Stimulated activated CD4-positive, alpha-beta T cell treated with anti-CD3 and anti-CD28 coated beads, Interleukin-1b, Interleukin-23, amount 100 ng/mL, for 4 hours (primary cell): ENCODE measurements around the gene SLC9A9.
"Not testable (repeated sequence)": the region's sequence is repeated elsewhere in the genome, so short reads cannot be mapped to it uniquely, and the experiment has no call there.

ENCODE experiments used
- DNase-seq, 2 donors: peaks; one replicate each; pipeline ENCODE4 v3.0.0-alpha.2; 2020; ENCODE audit warnings: low read depth in 2 of 2

Gene SLC9A9

DNA sequence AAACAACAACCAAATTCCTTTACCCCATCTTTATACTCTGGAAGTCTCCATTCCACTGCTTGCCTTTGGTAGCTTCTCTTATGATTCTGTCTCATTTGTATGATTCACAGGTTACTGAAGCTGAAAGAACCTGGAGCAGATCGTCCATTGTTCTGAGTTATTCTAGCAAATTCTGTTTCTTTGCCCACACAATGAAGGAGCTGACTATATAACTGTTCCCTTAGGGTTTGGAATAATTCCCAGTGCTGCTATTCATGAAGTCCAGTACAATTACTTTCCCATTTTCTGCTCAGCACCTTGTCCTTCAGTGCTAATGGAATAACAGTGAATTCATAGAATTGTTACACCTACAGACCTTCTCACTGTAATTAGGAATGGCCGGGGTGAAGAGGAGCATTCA is 560.9 kb downstream of the SLC9A9 start:
- DNase-seq, result no peak

DNA sequence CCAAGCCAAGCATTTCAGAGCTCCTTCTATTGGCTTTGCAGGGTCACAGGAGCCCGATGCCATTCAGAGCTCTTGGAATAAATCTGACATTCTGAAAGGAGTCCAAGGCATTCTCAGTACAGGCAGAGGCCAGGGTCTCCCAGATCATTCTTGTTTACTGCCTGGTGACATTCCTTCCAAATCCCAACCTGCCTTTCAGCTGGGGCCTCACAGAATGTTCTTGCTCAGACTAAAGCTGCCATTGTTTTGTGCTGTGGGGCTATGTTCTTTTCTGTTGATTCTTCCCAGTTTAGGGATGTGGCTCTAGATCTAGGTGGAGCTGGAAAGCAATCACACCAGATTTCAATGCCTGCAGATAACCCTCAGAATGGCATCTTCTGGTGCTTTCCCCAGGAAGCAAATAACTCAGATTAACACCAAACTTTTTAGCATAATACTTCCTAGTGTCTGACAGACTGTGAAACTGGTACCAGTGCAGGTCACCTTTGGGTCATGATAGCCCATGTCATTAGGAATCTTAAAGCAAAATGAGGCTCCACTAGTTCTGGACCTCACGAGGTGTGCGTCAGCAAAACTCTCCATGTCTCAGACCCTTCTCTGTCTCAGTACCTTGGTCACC is 561.8 kb downstream of the SLC9A9 start:
- no peak for DNase-seq

DNA sequence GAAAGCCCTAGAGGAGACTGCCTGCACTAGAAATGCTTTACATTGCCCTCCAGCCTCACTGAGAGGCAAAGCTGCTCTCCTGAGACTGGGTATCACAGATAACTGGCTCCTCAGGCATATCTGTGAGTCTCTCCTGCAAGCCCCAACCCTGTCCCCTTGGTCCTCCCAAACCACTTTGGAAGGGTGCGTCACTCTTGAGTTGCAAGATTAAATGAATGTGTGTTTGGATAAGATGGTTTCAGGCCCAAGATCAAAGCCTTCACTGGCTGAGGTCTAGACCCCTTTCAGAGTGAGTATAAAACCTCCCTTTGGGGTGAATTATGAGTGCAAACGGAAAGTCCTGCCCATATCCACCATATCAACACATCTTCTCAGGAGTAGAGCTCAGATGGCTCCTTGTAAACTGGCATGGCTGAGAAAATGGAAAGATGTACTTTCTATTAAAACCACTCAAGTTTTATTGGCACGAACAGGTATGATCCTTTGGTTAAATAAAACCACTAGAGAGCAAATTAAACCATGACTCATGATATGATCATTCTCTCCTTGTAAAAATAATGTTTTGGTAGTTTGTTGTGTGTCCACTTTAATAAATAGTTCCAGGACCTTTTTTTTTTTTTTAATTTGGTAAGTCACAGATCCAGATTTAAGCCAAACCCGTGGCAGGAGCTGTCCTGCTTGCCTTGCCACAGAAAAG is 564.7 kb downstream of the SLC9A9 start:
- no peak for DNase-seq

DNA sequence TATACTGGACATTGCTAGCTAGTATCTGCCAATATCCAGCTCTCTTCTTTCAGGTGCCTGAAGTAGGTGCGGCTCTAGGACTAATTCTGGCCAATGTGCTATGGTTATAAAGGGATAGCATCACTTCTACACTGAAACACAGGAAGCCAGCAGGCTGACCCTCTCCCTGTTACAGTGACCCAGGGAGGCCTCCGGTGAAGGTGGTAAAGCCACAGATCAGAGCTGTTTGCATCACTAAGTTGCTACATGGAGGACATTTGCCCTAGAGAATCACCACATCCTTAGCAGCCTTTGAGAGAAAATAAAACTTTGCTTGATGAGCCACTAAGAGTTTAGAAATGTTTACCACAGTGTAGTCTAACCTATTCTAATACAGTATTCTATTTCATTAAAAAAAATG is 567.3 kb downstream of the SLC9A9 start:
- DNase-seq, result no peak

DNA sequence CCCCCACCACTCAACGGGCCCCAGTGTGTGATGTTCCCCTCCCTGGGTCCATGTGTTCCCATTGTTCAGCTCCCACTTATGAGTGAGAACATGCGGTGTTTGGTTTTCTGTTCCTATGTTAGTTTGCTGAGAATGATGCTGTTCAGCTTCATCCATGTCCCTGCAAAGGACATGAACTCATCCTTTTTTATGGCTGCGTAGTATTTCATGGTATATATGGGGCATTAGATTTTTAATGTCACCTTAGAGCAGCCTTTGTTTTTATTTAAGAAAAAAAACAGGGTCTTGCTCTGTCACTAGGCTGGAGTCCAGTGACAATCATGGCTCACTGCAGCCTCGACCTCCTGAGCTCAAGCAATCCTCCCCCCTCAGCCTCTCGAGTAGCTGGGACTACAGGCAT is 568.7 kb downstream of the SLC9A9 start:
- not testable (repeated sequence) for DNase-seq

DNA sequence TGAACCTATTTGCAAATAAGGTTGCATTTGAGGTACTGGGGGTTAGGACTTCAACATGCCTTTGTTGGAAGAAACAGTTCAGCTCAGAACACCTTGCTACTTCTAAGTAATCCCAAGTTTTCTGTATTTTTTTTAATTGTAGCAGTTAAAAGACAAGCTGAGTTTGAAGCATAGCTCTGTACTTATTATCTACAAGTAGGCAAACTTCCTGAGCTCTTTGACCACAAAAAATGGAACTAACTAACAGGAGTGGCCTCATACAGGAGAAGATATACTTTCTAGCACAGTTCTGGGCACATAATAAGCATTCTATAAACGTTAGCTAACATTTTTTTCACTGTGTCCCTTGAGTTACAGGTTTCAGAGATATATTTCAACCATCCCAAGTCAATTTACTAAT is 569.5 kb downstream of the SLC9A9 start:
- DNase-seq, result no peak

DNA sequence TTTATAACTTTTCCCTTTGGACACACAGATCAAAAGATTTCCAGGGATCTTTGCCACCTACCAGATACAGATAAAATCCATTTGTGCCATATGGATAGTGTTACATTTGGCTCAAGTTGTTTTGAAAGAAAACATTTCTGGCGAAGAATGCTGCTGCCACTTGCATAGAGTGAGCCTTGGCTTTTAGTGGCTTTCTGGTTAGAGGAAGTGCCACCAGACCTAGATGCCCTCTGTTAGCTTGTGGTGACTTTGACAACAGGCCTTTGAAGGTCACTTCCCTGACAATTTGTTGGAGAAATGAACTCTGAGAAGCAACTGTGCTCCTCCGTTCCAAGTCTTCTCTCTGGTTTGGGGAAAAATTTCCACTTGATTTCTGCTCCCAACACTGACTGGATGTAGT is 570.7 kb downstream of the SLC9A9 start:
- no peak for DNase-seq

DNA sequence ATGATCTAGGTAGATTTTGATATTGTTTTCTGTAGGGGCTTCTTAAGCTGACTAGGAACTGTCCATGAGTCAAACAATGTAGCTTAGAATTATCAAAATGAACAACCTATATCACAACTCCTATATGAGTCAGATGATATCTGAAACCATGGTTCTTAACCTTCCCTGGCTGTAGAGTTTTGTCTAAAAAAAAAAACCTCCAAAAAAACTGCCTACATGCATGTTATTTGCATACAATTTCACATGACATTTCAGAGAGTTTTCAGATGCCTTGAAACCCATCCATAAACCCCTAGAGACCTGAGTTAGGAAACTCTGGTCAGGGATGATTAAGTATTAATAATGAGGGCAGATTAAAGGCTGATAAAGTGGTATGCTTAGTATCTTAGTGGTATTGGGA is 571.7 kb downstream of the SLC9A9 start:
- DNase-seq, result no peak

DNA sequence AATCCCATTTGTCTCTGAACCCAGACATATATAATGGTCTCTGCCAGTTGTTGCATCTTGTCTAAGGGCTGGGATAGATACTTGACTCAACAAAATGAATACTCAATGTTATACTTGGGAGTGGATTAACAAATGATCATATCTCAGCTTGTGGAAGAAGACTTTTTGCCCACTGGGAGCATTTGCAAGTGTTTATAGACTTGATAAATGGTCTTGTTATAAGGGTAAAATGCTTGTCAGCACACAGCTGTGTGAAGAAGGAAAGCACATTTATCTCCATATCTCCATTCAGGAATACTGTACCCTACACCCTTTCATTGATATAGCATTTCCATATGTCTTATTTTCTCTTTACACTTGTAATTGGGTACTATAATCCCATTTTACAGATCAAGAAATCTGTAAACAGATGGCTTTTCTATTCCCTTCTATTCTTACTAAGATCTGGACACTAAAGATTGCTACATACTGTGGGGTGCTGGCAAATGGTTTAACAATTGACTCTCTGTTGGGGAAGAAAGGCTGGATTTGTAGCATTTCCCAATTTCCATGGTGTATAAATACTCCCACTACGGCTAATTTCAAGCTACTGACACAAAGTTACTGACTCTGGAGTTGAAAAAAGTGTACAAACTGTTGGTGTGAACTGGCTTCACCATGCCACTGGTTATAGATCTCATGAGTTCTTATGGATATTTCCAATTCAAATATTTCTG is 574.1 kb downstream of the SLC9A9 start:
- DNase-seq, result no peak

DNA sequence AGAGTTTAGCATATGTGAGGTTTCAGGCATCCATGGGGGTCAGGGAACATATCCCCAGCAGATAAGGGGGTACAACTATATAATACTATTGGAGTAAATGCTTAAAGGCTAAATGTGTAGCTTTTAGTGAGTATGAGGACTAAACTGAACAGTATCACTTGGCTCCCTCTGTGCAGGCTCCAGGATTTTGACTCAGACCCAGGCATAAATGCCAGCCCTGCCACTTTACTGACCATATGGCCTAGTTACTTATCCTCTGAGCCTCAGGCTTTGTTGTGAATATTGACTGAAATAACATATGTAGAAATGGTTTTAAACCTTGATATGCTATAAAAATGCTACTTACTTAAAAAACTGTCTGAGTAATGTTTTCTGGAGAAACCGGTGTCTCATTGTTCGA is 577.1 kb downstream of the SLC9A9 start:
- no peak for DNase-seq

DNA sequence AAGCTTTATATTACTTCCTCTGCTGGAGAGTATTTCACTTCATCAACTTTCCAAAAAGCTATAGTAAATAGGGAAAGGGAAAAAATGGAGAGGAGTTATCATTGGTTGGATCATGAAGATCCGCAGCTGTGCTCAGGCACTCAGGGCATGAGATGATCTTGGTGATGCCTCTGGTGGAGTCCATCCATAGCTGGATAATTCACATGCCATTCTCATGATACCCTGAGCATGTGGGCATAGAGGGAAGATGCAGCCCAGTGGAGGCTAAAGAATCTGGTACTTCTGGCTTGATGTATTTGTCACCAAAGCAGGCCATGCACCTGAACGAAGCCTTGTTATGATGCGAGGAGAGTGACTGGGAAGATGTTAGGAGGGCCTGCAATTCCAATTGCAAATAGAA is 578.5 kb downstream of the SLC9A9 start:
- no peak for DNase-seq

DNA sequence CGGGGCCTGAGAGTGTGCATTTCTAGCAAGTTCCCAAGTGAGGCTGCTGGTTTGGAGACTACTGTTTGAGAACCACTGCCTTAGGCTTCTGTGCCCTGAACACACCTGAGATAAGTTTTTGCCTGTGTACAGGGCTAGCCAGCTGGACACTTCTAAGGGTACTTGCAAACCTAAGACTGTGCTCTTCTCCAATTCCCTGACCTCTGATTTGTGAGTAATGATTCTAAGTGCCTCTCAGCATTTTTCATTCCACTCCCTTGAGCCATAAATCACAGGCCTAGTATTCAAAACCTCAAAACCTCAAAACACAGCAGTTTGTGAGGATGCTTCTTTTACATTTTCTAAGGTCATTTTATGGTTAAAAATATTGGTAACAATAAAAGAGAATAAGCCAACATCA is 580.3 kb downstream of the SLC9A9 start:
- DNase-seq, result no peak

DNA sequence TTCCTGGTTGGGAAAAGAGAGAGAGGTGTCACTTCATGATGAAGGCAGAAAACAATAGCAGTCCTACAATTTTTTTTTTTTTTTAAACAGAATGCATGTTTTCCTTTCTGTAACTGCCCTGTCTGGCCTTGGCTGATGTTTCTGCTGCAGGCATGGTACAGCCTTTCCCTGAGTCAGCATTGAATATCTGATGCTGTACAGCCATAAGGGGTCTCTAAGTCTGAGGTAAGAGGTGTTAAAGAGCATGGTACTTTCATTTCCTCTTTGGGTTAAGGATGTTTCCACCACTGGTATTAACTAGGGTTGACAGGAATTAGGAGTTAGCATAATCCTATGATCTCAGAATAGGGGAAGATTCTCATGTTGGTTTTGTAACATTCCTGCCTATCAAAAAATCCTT is 581.3 kb downstream of the SLC9A9 start:
- DNase-seq, result no peak

DNA sequence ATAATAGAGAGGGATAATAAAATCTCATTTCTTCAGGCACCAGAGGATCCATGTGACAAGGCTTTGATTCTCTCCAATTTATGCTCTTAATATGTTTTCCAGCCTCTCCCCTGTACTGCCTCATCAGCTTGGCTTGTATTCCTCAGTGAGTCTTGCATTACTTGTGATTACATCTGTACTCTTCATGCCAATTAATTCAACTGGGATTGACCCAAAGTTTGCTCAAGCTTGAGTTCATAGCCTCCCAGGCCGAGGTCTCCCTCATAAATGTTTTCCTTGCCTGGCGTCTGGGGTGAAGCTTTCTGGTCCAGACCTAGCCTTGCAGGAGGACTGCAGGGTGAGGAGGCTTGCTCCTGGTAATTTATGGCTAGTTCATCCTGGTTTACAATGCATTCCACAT is 581.8 kb downstream of the SLC9A9 start:
- no peak for DNase-seq

DNA sequence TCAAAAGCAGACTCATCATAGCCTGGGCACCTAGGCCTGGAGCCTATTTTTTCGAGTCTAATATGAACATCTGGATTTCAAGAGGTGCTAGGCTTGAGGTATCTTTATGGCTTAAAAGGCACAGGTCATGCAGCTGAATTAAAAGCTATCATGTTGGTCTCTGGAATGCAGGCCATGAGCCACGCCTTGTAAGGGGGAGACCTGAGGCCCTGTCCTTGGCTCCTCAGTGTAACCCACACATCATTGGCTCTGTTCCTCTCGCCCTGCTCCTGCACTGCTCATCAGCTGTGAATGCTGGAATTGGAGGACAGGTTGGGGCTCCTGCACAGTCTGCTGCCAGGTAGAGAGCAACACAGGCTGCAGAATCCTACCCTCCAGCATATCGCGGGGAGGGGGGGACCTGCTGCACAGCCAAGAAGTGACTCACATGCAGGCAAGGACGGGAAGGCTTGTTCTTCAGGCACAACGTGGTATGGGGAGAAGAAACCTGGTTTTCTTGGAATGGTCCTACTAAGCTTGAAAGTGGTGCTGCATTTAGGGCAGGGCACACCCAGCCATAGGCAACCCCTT is 582.7 kb downstream of the SLC9A9 start:
- DNase-seq, result no peak

DNA sequence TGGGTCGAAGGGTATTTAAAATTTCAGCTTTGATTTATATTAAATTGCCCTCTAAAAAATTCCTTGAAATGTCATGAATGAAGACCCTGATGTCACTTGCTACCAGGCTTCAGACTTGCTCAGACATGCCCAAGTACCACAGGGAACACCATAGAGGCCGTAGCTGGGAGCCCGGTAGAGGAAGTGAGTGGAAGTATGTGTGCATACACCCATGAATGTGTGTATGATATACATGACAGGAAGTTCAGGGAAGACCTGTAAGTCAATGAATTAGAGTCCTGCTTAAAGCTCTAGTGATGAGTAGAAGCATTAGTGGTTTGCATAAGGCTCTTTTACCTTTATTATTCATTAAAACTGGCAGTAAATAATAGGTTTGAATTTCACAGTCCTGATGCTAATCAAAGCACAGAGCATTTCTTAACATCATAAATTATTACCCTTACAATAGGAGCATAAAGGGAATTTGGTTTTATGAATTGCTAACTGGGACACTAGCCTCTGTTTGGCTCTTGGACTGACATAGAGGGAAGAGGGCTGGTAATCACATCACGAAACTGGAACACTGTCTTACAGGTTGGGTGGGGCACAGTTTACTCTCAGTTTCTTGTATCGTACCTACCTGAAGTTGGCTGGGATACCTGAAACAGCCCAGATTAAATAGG is 584.3 kb downstream of the SLC9A9 start:
- DNase-seq, result no peak

DNA sequence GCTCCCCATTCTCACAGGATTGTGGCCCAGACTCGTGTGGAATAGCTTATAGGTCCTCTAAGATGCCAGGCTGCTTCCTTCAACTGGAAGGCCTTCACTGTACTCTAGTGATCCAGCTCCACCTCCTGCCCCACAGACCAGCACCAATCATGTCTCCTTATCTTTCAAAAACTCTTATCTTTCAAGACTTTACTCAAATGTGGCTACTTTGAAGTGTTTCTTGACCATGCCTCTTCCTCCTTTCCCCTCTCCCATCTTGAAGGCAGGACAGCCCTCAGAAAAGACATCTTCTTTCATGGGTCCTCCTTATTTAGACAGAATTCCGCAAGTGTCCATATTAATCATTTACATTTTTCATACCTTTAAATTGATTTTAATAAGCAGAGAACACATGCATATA is 586.4 kb downstream of the SLC9A9 start:
- no peak for DNase-seq

DNA sequence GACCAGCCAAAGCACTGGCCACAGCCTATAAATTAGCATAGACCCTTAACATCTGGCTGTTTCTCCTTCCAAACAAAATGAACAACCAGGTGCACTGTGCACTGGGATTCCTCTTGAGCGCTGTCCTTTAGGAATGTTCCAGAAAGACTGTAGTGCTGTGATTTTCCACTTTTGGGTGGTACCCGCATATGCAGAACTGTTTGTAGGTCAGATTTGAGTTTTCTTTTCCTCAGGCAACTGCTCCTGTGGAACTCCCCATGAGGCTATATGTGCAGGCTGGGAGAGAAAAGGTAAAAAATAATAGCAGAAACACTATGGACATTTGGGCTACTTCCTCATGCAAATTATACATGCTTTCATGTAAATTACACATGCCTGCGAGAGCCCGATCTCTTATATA is 589.6 kb downstream of the SLC9A9 start:
- no peak for DNase-seq

DNA sequence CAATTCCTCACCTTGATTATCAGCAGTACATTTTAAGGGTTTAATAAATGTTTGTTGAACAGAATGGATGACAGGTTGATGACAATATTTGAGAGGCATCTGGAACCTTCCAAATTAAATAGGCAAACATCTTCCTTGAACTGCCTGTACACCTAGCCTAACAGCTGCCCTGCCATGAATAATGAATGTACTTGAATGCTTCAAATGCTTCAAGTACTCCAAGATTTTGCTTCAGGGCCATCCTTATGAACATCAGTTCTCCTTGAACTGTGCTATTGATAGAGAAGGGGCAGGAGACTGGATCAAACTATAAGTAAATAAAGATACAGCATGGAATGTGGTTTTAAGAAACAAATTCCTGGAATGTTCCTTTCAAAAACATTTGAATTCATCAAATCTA is 591.9 kb downstream of the SLC9A9 start:
- DNase-seq, result no peak

DNA sequence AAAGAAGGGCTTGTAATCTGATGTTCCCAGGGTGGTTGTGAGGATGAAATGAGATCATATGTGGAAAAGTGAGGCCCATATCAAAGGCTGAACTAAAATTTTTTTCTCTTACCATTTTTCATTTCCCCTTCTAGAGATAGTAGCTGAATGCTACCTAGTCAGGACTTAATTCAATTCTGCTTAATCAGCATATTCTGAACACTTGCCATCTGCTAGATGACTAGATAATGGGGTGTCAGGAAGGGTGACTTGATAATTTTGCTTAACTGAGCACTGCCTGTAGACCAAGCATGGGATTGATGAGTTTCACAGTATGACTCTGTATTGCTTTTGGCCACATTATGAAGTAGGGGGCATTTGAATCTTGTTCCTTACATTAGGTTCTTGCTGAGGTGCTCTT is 592.5 kb downstream of the SLC9A9 start:
- DNase-seq, result no peak

DNA sequence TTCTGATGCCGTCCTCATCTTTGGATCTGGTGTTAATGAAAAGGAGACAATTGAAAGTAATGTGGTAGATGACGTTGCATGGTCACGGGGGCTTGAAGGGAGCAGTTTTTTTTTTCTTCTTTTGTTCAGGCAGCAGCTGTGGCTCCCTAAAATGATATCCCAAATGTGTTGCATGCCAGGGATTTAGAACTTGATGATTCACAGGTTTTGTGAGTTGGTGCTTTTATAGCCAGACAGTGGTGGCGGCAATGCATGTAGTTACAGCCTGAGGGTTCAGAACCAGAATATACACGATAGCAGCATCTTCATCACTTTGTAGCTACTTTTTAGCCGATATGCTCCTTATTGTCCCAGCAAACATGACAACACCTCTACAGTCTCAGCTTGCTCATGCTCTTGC is 595.3 kb downstream of the SLC9A9 start:
- DNase-seq, result no peak

DNA sequence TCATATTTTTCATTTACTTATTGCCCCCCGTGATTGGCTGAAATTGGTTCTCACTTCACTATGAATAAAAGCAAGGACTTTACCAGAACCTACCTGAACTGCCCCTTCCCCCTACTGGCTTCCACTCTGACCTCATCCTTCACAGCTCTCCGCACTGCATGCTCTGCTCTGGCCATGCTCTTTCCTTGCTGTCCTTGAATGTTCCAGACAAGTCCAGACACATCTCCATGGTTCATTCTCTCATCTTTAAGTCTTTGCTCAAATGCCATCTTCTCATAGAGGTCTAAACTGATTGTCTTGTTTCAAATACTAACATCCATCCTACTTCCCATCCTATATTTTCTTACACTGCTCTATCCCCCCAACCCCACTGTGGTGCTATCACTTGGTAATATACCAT is 599.3 kb downstream of the SLC9A9 start:
- no peak for DNase-seq
